ENCODE measurements around the gene TMEM147.

GRCh38 chr19:35521124-35521743 lies 24.2 kb upstream of the TMEM147 start:
- TF ChIP-seq TAF1 (IDR thresholded peaks at IDR 0.05; ENCODE audit: low read depth, low read length) (no peak), POLR2A (IDR thresholded peaks at IDR 0.05; ENCODE audit: low read depth, low read length) (no peak), POLR2AphosphoS5 (IDR thresholded peaks at IDR 0.05; ENCODE audit: low read depth, low read length) (no peak), SPI1 (IDR thresholded peaks at IDR 0.05; ENCODE audit: low read depth, low read length) (no peak), POU2F2 (IDR thresholded peaks at IDR 0.05; ENCODE audit: low read depth, low read length) (no peak), PAX5 (IDR thresholded peaks at IDR 0.05; ENCODE audit: insufficient read depth, low read length, severe bottlenecking) (no peak)
